Activated CD4-positive, alpha-beta T cell treated with anti-CD3 and anti-CD28 coated beads for 24 hours (primary cell): ENCODE data around the gene ZBTB8A.
"Not testable (repeated sequence)": the region's sequence is repeated elsewhere in the genome, so short reads cannot be mapped to it uniquely, and the experiment has no call there.

Source experiments
- DNase-seq, 2 donors: peaks; one replicate each; pipeline ENCODE4 v3.0.0-alpha.2; 2020; ENCODE audit warnings: low read depth in 2 of 2

The ZBTB8A gene

GRCh38 chr1:32536764-32537163 is 2.5 kb upstream of the ZBTB8A start:
- DNase-seq = no peak

DNA sequence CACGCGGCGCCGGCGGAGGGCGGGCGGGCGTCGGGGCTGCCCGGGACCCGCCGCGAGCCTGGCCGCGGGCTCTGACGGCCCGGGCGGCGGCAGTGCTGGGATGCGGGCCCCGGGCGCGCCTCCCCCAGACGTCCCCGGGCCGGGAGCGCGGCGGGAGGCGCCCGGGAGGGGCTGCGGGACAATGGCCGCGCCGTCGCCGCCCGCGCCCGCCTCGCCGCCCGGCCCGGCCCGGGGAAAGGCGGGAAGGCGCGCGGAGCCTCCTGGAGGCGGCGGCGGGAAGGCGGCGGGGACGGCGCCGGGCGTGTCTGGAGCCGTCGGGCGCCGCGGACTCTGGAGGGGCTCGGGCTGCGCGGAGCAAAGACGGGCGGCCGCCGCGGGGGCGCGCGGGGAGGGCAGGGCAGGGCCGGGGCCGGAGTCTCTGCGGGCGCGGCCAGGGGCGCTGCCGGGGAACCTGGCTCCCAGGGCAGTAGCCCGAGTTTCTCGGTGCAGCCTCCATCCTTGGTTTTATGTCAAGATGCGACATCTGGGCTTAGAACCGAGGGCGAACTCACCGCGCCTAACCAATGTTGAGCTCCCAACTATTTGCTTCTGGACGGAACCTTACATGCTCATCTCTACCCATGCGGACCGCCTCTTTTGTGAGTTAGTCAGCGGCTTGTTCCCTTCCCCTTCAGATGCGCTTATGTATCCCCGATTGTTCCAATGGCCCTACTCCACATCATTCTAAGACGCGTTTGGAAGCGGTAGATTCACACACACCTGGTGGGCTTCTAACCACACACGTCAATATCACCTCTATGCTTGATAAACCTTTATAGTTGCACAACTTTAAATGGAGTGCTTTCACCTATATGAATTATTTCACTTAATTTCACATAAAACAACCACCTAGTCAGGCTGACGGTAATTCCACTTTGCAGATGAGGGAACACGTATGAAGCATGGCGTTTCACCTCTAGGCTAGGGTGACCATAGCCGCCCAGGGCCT is 651 bp downstream of the ZBTB8A start:
- DNase-seq = no peak

GRCh38 chr1:32540605-32541004 is 1.4 kb downstream of the ZBTB8A start:
- no peak for DNase-seq

DNA sequence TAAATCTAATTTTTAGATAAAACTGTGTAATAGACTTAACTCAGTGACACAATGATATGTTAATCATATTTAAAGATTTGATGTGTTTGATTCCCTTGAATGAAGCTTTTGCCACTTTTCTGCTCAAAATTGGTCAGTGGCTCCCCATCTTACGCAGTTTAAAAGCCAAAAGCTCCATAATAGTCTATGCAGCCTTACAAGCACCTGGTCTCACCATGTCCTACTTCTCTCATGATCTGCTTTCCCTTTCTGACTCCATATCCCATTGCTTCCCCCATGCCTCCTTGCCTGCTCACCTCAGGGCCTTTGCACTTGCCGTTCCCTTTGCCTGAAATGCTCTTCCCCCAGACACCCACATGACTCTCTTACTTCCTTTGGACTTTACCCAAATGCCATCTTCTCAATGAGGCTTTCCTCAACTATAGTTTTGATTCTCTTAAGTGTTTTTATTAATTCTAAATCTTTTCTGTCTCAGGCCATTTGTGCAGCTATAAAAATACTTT is 1.9 kb downstream of the ZBTB8A start:
- DNase-seq = no peak

DNA sequence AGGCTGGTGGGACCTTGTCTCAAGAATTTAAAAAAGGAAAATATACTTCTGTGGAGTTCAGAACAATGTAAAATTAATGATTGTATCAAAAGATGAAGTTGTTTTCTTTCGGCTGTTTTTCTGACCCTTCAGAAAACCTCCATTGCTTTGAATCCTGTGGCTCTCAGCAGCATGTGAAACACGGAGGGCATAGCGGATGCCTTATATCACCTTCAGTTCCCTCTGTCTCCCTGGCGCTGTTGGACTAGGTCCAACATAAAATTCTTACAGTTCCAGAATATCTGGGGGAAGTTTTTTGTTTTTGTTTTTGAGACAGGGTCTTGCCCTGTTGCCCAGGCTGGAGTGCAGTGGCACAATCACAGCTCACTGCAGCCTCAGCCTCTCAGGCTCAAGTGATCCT is 7.4 kb downstream of the ZBTB8A start:
- no peak for DNase-seq

DNA sequence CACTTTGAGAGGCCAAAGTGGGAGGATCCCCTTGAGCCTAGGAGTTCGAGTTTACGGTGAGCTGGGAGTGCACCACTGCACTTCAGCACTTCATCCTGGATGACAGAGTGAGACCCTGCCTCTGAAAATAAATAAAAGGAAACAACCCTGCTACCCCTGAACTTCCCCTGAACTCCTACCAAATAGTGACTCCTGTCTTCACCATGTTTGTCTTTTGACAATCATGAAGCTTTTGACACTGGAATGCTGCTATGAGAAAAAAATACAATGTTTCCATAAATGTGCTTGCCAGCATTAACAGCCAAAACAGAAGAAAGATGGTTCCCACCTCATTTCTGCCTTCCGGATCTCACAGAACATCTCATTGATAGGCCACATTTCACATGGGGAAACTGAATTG is 10.4 kb downstream of the ZBTB8A start:
- no peak for DNase-seq

DNA sequence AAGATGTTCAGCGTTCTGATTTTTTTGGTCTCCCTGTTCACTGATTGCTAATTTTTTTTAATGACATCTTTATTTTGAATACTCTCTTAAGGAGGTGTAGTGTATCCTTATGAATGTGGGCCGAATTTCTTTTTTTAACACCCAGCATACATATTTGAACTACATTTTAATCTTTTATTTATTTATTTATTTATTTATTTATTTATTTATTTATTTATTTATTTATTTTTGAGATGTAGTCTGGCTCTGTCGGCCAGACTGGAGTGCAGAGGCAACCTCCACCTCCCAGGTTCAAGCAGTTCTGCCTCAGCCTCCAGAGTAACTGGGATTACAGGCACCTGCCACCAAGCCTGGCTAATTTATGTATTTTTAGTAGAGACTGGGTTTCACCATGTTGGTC is 15.1 kb downstream of the ZBTB8A start:
- no peak for DNase-seq

DNA sequence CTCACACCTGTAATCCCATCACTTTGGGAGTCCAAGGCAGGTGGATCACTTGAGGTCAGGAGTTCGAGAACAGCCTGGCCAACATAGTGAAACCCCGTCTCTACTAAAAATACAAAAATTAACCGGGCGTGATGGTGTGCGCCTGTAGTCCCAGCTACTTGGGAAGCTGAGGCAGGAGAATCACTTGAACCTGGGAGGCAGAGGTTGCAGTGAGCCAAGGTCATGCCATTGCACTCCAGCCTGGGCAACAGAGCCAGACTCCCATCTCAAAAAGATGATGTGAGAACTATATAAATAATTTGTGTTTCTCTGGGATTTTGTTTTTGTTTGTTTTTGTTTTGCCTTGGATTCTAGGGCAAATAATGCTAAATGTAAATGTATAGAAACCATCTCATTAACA is 17.8 kb downstream of the ZBTB8A start:
- DNase-seq = not testable (repeated sequence)

- DNase-seq = no peak
Measured at GRCh38 chr1:32557812-32558211, 18.6 kb downstream of the ZBTB8A start.

DNA sequence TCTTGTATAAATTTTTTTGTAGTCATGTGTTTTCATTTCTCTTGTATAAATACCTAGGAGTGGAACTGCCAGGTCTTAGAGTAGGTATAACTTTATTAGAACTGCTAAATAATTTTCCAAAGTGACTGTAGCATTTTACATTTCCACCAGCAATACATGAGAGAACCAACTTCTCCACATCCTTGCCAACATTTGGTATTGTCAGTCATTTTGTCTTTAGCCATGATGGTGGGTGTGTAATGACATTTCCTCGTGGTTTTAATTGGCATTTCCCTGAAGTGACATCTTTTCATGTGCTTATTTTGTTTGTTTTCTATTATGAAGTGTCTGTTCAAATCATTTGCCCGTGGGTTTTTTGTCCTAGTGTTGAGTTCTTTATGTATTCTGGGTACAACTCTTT is 29.7 kb downstream of the ZBTB8A start:
- DNase-seq = no peak

DNA sequence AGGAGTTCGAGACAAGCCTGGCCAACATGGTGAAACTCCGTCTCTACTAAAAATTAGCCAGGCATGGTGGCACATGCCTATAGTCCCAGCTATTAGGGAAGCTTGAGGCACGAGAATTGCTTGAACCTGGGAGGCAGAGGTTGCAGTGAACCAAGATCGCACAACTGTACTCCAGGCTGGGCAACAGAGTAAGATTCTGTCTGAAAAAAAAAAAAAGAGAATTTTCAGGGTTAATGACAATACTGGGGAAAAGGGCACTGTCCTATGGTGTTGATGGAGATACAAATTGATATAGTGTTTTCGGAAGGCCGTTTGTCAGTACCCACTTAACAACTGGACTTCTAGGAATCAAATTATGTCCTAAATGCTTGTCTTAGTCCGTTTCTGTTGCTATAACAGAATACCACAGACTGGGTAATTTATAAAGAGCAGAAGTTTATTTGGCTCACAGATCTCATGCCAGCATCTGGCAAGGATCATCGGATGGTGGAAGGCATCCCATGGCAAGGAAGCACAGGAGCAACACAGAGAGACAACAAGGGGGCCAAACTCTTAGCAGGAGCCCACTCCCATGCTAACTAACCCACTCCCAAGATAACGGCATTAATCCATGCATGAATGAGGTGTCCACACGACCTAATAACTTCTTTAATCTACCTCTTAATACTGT is 41.3 kb downstream of the ZBTB8A start:
- no peak for DNase-seq

GRCh38 chr1:32592943-32593342 is 53.7 kb downstream of the ZBTB8A start:
- no peak for DNase-seq

DNA sequence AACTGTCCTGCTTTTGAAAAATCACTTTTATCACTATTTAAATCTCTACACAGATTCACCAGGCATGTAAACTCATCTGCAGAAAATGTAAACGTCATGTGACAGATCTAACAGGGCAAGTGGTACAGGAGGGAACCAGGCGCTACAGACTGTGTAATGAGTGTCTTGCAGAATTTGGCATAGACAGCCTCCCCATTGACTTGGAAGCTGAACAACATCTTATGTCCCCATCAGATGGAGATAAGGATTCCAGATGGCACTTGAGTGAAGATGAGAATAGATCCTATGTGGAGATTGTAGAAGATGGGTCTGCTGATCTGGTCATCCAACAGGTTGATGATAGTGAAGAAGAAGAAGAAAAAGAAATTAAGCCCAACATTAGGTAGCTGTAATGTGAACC is 60.8 kb downstream of the ZBTB8A start:
- no peak for DNase-seq

- no peak for DNase-seq
Measured at GRCh38 chr1:32605711-32606424, 66.6 kb downstream of the ZBTB8A start.

- DNase-seq = no peak
Measured at GRCh38 chr1:32606565-32607371, 67.5 kb downstream of the ZBTB8A start.

DNA sequence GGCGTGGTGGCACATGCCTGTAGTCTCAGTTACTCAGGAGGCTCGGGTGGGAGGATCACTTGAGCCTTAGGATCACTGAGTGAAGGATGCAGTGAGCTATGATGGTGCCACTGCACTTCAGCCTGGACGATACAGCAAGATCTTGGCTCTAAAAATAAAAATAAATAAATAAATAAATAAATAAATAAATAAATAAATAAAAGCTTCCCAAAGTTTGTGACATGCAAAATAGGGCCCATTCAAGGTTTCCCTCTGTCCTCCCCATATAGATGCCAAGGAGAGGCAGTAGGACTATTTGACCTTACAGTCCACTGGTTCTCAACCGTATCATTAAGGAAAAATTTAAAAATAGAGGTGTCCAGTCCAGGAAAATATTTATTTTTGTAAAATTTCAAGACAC is 70.0 kb downstream of the ZBTB8A start:
- DNase-seq = no peak

- no peak for DNase-seq
Measured at GRCh38 chr1:32611859-32612188, 72.6 kb downstream of the ZBTB8A start.

DNA sequence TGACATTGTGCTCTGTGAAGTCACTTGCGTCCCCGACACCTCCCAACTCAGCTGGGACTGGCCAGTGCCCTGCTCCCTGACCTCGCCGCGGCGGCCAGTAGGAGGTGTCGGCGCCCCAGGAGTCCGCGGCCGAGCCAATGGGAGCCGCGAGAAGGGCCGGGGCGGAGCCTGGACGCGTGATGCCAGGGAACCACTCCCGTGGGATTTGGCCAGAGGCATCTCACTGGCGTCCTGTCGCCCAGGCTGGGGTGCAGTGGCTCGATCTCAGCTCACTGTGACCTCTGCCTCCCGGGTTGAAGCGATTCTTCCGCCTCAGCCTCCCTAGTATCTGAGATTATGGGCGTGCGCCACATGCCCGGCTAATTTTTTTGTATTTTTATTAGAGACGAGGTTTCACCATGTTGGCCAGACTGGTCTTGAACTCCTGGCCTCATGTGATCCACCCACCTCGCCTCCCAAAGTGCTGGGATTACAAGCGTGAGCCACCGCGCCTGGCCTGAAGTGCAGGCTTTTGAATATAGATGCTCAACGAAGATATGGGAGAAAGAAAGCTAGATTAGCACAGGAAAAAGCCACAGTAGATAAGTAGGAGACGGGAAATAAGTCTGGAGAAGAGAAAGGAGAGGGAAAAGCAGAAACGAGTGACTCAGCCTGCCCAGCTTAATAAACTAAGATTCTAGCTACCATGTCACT is 73.1 kb downstream of the ZBTB8A start:
- DNase-seq = peak; percentile 18 to 38

DNA sequence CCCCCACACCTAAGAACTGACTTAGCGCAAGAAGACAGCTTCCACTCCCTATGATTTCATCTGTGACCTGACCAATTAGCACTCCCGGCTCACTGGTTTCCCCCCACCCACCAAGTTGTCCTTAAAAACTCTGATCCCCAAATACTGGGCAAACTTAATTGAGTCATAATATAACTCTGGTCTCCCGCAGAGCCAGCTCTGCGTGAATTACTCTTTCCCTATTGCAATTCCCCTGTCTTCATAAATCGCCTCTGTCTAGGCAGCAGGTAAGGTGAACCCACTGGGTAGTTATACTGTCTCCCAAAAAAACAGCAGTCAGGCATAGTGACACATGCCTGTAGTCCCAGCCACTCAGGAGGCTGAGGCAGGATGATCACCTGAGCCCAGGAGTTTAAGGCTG is 74.2 kb downstream of the ZBTB8A start:
- DNase-seq = no peak

DNA sequence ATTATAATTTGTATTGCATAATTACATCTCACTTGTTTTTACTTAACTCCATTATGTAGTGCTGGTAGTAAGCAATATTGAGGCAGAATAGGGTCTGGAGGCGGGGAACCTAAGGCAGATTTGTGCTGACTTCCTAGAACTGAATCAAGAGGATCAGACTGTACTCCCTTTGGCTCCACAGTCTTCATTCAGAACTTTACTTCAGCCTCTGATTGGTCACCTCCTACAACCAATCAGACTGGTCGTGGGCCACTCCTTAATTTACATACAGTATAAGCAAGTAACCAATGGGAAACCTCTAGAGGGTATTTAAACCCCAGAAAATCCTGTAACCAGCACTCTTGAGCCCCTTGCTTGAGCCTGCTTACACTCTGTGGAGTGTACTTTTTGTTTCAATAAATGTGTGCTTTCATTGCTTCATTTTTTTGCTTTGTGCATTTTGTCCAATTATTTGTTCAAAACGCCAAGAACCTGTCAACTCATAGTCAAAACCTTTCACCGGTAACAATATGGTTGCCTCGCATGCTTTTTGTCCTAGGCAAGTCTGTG is 79.5 kb downstream of the ZBTB8A start:
- no peak for DNase-seq
